HL-60 (cell line): Measurements from ENCODE around the gene CTNND1.

ENCODE experiments used
- CTCF ChIP-seq: IDR thresholded peaks from one replicate; pipeline ENCODE4 v1.5.1; 2011; ENCODE audit warnings: low read length, control low read depth, inconsistent platforms; ENCODE audit not compliant: insufficient read depth
- POLR2AphosphoS5 ChIP-seq: IDR thresholded peaks from 2 replicates; pipeline ENCODE4 v1.6.1; 2012; ENCODE audit warnings: low read depth
- REST ChIP-seq: IDR thresholded peaks from 2 replicates; pipeline ENCODE4 v1.6.1; 2012; ENCODE audit warnings: low read depth; ENCODE audit not compliant: insufficient replicate concordance
- SPI1 ChIP-seq: IDR thresholded peaks from 2 replicates; pipeline ENCODE4 v1.6.1; 2012; ENCODE audit warnings: low read depth, mild to moderate bottlenecking, borderline replicate concordance

GRCh38 chr11:57729479-57729878 is 32.1 kb upstream of the CTNND1 start:
- no peak for TF ChIP-seq CTCF
- no peak for TF ChIP-seq SPI1
- no peak for TF ChIP-seq POLR2AphosphoS5
- TF ChIP-seq REST, result no peak
